ENCODE data around the gene STK32B. TPM values are rescaled to one million over a fixed set of nuclear protein-coding genes. Genes with fewer than 3 reads are reported as not detected.
A peak's percentile ranks its signal among the peaks of the same experiment; 100 is the strongest.

Gene STK32B
- total RNA-seq, 6 donors from 2014 or later: 0.22 to 3.4 (median 1.0) TPM

DNA sequence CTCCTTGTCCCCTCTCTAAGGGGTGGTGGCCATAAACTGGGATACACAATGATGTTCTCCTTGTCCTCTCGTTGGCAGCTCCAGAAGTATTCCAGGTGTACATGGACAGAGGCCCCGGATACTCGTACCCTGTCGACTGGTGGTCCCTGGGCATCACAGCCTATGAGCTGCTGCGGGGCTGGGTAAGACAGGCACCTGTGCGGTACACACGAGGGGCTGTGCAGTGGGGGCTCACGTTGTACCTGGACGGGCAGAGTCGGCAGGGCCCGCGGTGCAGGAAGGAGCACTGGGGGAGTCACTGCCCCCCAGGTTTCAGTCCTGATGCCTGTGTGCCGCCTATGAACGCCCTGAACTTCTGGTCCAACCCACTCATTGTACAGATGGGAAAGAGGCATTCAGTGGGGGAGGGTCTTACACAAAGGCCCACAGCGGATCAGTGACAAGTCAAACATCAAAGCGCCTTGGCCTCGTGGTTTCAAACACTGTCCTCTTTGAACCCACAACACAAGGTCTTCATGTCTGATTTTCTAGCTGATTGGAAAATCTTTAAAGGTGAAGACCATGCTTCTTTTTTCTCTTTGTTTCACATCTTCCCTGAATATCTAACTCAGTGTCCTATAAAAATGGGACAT, 395.4 kb downstream of the STK32B start:
- ATAC-seq (ENCODE audit: low FRiP score in 2 of 2): peak in 1 of 2 donors; percentile 51
- H3K9me3 ChIP-seq: no peaks in the 10 kb centered on the region
- WGBS, 2 donors: 78 to 90% methylated on average over 15 to 17 of the region's 17 CpGs
- TF ChIP-seq, protein P1, sequence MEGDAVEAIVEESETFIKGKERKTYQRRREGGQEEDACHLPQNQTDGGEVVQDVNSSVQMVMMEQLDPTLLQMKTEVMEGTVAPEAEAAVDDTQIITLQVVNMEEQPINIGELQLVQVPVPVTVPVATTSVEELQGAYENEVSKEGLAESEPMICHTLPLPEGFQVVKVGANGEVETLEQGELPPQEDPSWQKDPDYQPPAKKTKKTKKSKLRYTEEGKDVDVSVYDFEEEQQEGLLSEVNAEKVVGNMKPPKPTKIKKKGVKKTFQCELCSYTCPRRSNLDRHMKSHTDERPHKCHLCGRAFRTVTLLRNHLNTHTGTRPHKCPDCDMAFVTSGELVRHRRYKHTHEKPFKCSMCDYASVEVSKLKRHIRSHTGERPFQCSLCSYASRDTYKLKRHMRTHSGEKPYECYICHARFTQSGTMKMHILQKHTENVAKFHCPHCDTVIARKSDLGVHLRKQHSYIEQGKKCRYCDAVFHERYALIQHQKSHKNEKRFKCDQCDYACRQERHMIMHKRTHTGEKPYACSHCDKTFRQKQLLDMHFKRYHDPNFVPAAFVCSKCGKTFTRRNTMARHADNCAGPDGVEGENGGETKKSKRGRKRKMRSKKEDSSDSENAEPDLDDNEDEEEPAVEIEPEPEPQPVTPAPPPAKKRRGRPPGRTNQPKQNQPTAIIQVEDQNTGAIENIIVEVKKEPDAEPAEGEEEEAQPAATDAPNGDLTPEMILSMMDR (IDR thresholded peaks at IDR 0.05): no peak
- no peak for TF ChIP-seq EP300 (IDR thresholded peaks at IDR 0.05)
- TF ChIP-seq POLR2AphosphoS5 (IDR thresholded peaks at IDR 0.05): no peak
- TF ChIP-seq POLR2A (IDR thresholded peaks at IDR 0.05): no peak
- no peaks in the 10 kb centered on the region for H3K4me1 ChIP-seq
- H3K36me3 ChIP-seq: no peaks in the 10 kb centered on the region
- no peak overlapping the region for H3K27ac ChIP-seq
- peak in 1 of 2 donors; percentile 51 for DNase-seq
- H3K27me3 ChIP-seq: no peaks in the 10 kb centered on the region
- no peak overlapping the region for H3K4me3 ChIP-seq

DNA sequence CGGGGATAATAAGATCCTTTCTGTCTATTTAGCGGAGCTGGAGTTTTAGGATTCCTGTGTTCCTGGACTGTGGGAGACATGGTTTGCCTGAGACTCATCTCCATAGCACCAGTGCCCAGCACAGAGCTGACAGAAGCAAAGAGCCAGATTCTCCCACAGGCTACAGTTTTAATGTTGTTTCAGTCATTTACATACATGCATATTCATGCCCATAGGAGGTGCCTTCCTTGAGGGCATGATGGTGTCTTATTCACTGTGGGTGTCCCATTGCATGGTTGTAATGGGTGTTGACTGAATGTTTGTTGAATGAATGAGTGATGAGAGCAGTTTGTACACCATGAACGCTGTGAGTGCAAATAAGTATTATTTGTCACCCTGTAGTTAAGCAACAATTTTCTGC, 396.5 kb downstream of the STK32B start:
- Histone ChIP-seq H3K27me3 (no peaks in the 10 kb centered on the region), H3K27ac (no peak overlapping the region), H3K9me3 (no peaks in the 10 kb centered on the region), H3K4me3 (no peak overlapping the region), H3K4me1 (no peaks in the 10 kb centered on the region), H3K36me3 (no peaks in the 10 kb centered on the region)
- ATAC-seq (ENCODE audit: low FRiP score in 2 of 2) (no peak), DNase-seq (no peak)
- TF ChIP-seq POLR2A (IDR thresholded peaks at IDR 0.05) (no peak), POLR2AphosphoS5 (IDR thresholded peaks at IDR 0.05) (no peak)
- 75% methylated on average over 3 of the region's 3 CpGs for WGBS, 2 donors

DNA sequence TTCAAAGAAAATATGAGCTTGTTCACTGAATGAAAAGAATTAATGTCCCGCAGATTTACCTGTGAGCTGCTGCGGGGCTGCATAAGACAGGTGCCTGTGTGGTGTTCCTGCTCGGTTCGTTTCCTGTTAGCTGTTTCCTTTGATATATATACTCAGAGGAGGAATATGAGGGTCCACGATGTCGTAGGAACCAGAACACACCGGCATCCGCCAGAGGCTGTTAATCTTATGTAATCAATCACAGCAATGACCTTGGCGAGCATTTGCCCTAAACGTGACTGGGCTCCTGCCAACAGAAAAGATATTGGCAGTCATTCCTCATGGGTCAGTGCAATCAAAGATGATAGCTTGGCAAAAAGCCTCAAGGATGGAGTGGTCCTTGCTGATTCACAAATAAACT, 396.9 kb downstream of the STK32B start:
- no peak overlapping the region for H3K27ac ChIP-seq
- H3K36me3 ChIP-seq: no peaks in the 10 kb centered on the region
- H3K9me3 ChIP-seq: no peaks in the 10 kb centered on the region
- no peak overlapping the region for H3K4me3 ChIP-seq
- DNase-seq (no peak), ATAC-seq (ENCODE audit: low FRiP score in 2 of 2) (no peak)
- no peak for TF ChIP-seq POLR2A (IDR thresholded peaks at IDR 0.05)
- no peak for TF ChIP-seq EP300 (IDR thresholded peaks at IDR 0.05)
- no peak for TF ChIP-seq POLR2AphosphoS5 (IDR thresholded peaks at IDR 0.05)
- TF ChIP-seq, protein P1 (IDR thresholded peaks at IDR 0.05): no peak
- WGBS, 2 donors: 57% methylated on average over 10 of the region's 10 CpGs
- no peaks in the 10 kb centered on the region for H3K4me1 ChIP-seq
- no peaks in the 10 kb centered on the region for H3K27me3 ChIP-seq

DNA sequence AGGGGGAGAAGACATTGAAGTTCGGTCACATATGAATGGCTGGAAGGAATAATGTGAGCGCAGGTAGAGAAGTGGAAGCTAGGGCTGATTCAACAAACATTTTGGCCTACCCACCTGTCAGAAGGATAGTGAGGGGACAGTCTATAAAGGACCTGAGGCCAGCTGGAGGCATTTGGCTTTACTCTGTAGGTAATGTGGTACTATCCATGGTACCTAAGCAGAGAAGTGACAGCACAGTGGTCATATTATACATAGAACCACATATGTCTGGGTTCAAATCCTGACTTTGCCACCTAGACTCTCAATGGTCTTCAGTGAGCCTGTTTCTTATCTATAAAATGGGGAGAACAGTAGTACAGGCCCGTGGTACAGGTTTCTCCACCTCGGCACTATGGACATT, 400.0 kb downstream of the STK32B start:
- Histone ChIP-seq H3K4me3 (no peak overlapping the region), H3K4me1 (no peaks in the 10 kb centered on the region), H3K27ac (no peak overlapping the region), H3K9me3 (no peaks in the 10 kb centered on the region), H3K27me3 (no peaks in the 10 kb centered on the region), H3K36me3 (no peaks in the 10 kb centered on the region)
- ATAC-seq (ENCODE audit: low FRiP score in 2 of 2) (no peak), DNase-seq (no peak)
- 84 to 97% methylated on average over 4 of the region's 4 CpGs for WGBS, 2 donors
- no peak for TF ChIP-seq EP300 (IDR thresholded peaks at IDR 0.05)
- TF ChIP-seq, protein P1 (IDR thresholded peaks at IDR 0.05): no peak
- TF ChIP-seq POLR2AphosphoS5 (IDR thresholded peaks at IDR 0.05): no peak
- no peak for TF ChIP-seq POLR2A (IDR thresholded peaks at IDR 0.05)

DNA sequence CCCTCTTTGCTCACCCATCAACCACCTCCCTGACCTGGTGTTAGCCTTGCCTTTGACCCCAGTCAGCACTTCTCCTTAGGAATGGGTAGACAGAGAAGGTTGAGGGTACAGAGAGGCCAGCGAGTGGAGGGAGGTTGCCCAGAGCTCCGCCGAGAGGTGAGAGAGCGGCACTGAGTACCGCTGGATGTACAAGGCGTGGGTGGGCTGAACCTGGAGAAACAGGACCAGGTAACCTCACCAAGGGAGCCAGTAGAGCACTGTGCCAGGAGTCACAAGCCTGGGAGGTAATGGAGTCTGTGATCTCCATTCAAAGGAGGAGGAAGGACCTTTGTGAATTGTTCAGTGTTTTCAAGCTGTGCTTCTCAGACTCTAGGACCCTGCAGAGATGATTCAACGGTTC, 400.9 kb downstream of the STK32B start:
- no peak for DNase-seq
- TF ChIP-seq POLR2A (IDR thresholded peaks at IDR 0.05) (no peak), EP300 (IDR thresholded peaks at IDR 0.05) (no peak), POLR2AphosphoS5 (IDR thresholded peaks at IDR 0.05) (no peak)
- TF ChIP-seq, protein P1 (IDR thresholded peaks at IDR 0.05): no peak

More for the DNA sequence above, 400.9 kb downstream of the STK32B start:
- no peaks in the 10 kb centered on the region for H3K9me3 ChIP-seq
- H3K27me3 ChIP-seq: no peaks in the 10 kb centered on the region
- no peaks in the 10 kb centered on the region for H3K4me1 ChIP-seq
- no peaks in the 10 kb centered on the region for H3K36me3 ChIP-seq
- H3K4me3 ChIP-seq: no peak overlapping the region
- no peak for ATAC-seq (ENCODE audit: low FRiP score in 2 of 2)
- H3K27ac ChIP-seq: no peak overlapping the region
- 83 to 90% methylated on average over 7 of the region's 7 CpGs for WGBS, 2 donors

All from upper lobe of left lung (tissue), 6 donors.